ENCODE measurements around the gene UGCG. TPM values are rescaled to one million over a fixed set of nuclear protein-coding genes. Genes with fewer than 3 reads are reported as not detected.

UGCG gene
- total and polyA plus RNA-seq, 2 of the 4 experiments (the other 2 are of a cell fraction): 84.2 to 104 TPM

DNA sequence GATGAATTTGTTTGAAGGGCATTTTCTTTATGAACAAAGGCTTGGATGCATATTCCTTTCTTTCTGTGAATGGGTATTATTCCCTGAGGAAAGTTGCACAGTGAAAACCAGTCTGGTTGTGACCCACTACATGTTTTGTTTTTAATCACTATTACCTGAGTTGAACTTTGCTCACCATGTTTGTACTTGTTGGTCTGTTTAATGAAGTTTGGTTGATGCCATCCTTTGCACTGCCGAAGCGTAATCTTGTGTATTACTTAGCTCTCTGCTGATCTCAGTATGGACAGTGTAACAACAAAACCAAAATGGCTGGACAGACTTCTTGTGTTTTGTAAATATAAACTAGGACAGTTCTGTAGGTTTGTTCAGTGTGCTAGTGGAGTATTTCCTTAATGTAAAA is 38.1 kb downstream of the UGCG start:
- peaks cover 2% of the 10 kb centered on the region; the same call in 1 of the 2 replicates for H3K4me1 ChIP-seq (ENCODE audit: control insufficient read depth, insufficient read depth, low read length)
- DNase-seq: no peak
- H3K18ac ChIP-seq (ENCODE audit: low read depth, low read length): no peak overlapping the region
- H4K5ac ChIP-seq (ENCODE audit: low read depth, low read length): no peak overlapping the region
- ATAC-seq (ENCODE audit: low read depth): no peak
- H3K23ac ChIP-seq (ENCODE audit: low read depth, low read length): no peak overlapping the region
- no peak overlapping the region for H3K27ac ChIP-seq (ENCODE audit: insufficient read depth, low read length)
- peaks cover 5% of the 10 kb centered on the region; the same call in 1 of the 2 replicates for H4K20me1 ChIP-seq (ENCODE audit: insufficient read depth, low read length)
- no peak overlapping the region for H2BK20ac ChIP-seq (ENCODE audit: low read depth, low read length)
- peaks cover 36 to 62% of the 10 kb centered on the region in 2 experiments for H3K79me1 ChIP-seq (ENCODE audit: low read depth in 1 of 2, low read length in 2 of 2)
- H3K9ac ChIP-seq (ENCODE audit: low read depth, low read length): no peak overlapping the region
- no peaks in the 10 kb centered on the region for H3K27me3 ChIP-seq (ENCODE audit: control insufficient read depth, insufficient read depth, low read length)
- H3K4me3 ChIP-seq (ENCODE audit: insufficient read depth, low read depth, low read length): no peak overlapping the region
- TSS peak; percentile 62 for BruUV-seq (replicated peaks)
- no peak overlapping the region for H2AK5ac ChIP-seq (ENCODE audit: low read depth, low read length)
- H3K56ac ChIP-seq (ENCODE audit: extremely low read depth, insufficient read depth, low read length): no peak overlapping the region
- peaks cover 49% of the 10 kb centered on the region for H3K36me3 ChIP-seq (ENCODE audit: control insufficient read depth, insufficient read depth, low read length)
- peak overlapping the region; percentile 77 for H2BK5ac ChIP-seq (ENCODE audit: low read depth, low read length, poor library complexity, severe bottlenecking)
- H2BK15ac ChIP-seq (ENCODE audit: low read depth, low read length): no peak overlapping the region
- no peak overlapping the region for H4K91ac ChIP-seq (ENCODE audit: insufficient read depth, low read depth, low read length)
- H2BK120ac ChIP-seq (ENCODE audit: low read depth, low read length): no peak overlapping the region
- intact Hi-C loops (cut with micrococcal nuclease): no loop called here
- 0 out of 2 replicates have a peak overlapping the region, but pooled peaks have one; percentile 23 for H3K14ac ChIP-seq (replicated peaks; ENCODE audit: low read depth, low read length)
- H3K9me1 ChIP-seq (ENCODE audit: insufficient read depth, low read length): peaks cover 16% of the 10 kb centered on the region
- H2AK9ac ChIP-seq (replicated peaks; ENCODE audit: low read depth, low read length, poor library complexity): no peak overlapping the region
- ChIA-PET POLR2A (ENCODE audit: unreplicated experiment) (no interaction called here), CTCF (no interaction called here)
- TF ChIP-seq BHLHE40 (IDR thresholded peaks at IDR 0.05; ENCODE audit: low read depth, low read length): no peak
- TF ChIP-seq FOS (IDR thresholded peaks at IDR 0.05; ENCODE audit: low read depth, low read length): no peak
- no peak for TF ChIP-seq CTCF (conservative IDR thresholded peaks at IDR 0.05; ENCODE audit: low read depth, low read length)
- no peak for TF ChIP-seq RFX5 (IDR thresholded peaks at IDR 0.05; ENCODE audit: low read depth, low read length)
- TF ChIP-seq RCOR1 (IDR thresholded peaks at IDR 0.05; ENCODE audit: insufficient replicate concordance, low read length): no peak
- TF ChIP-seq CHD1 (IDR thresholded peaks at IDR 0.05; ENCODE audit: low read depth, low read length): no peak
- TF ChIP-seq MAFK (IDR thresholded peaks at IDR 0.05; ENCODE audit: low read depth, low read length): no peak
- TF ChIP-seq SMC3 (IDR thresholded peaks at IDR 0.05; ENCODE audit: low read depth, low read length): no peak
- no peak for TF ChIP-seq MAZ (IDR thresholded peaks at IDR 0.05; ENCODE audit: borderline replicate concordance, low read depth, low read length)
- no peak for TF ChIP-seq RAD21 (IDR thresholded peaks at IDR 0.05; ENCODE audit: low read length)
- no peak for TF ChIP-seq ELK1 (IDR thresholded peaks at IDR 0.05; ENCODE audit: borderline replicate concordance, low read depth, low read length)
- no peak for TF ChIP-seq USF2 (IDR thresholded peaks at IDR 0.05; ENCODE audit: low read depth, low read length)
- in situ Hi-C loops (cut with MboI; ENCODE audit: low sequenced_read_pairs): no loop called here
- dilution Hi-C loops (cut with HindIII; ENCODE audit: low sequenced_read_pairs, unreplicated experiment): no loop called here
- WGBS, 2 experiments (ENCODE audit: extremely low coverage in 2 of 2, insufficient read length in 1 of 2): no CpG with 5 or more reads among the region's 2 CpGs
- H3K4ac ChIP-seq (ENCODE audit: low read depth, low read length): no peak overlapping the region
- no peaks in the 10 kb centered on the region for H3K9me3 ChIP-seq (ENCODE audit: control insufficient read depth, insufficient read depth, low read length)
- no peak overlapping the region for H2AFZ ChIP-seq (replicated peaks; ENCODE audit: low read length, poor library complexity)
- H3K4me2 ChIP-seq (ENCODE audit: low read depth, low read length): no peak overlapping the region
- H4K8ac ChIP-seq (ENCODE audit: low read depth in 2 of 2, low read length in 2 of 2): peak overlapping the region in 1 of 2 experiments; percentile 20; a peak in 1 of 4 replicates
